Neural cell (in vitro differentiated cells): Measurements from ENCODE around the gene TNFRSF8.

Source experiments
- CTCF ChIP-seq: fragments of 450-650 bp; IDR thresholded peaks from 2 replicates; pipeline ENCODE4 v1.5.1; 2014; ENCODE audit warnings: antibody characterized with exemption, mild to moderate bottlenecking, moderate library complexity; ENCODE audit not compliant: poor library complexity, severe bottlenecking
- EP300 ChIP-seq: fragments of 450-650 bp; conservative IDR thresholded peaks from 2 replicates; pipeline ENCODE4 v1.6.1; 2014; ENCODE audit warnings: antibody characterized with exemption, mild to moderate bottlenecking, moderate library complexity; ENCODE audit not compliant: poor library complexity, severe bottlenecking
- TAF1 ChIP-seq: IDR thresholded peaks from 2 replicates; pipeline ENCODE4 v1.6.1; 2012; ENCODE audit warnings: low read depth
- TF ChIP-seq, protein P1 (sequence below): IDR thresholded peaks from 2 replicates; pipeline ENCODE4 v1.6.1; 2012; ENCODE audit warnings: borderline replicate concordance

DNA sequence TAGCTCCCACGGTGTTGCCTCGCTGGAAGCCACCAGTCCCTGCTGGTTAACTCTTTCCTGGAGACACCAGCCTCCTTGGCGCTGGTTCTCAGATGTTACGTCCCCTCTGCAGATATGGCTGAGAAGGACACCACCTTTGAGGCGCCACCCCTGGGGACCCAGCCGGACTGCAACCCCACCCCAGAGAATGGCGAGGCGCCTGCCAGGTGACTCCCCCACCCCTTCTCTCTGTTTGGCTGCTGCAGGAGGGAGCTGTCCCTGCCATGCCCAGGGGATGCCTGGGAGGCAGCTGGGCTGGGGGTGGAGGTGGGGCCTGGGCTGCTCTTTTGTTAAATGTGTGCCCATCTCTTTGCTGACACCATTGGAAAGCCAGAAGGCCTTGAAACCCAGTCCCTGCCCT, 60.1 kb downstream of the TNFRSF8 start:
- no peak for TF ChIP-seq EP300
- no peak for TF ChIP-seq TAF1
- no peak for TF ChIP-seq CTCF
- TF ChIP-seq, protein P1, sequence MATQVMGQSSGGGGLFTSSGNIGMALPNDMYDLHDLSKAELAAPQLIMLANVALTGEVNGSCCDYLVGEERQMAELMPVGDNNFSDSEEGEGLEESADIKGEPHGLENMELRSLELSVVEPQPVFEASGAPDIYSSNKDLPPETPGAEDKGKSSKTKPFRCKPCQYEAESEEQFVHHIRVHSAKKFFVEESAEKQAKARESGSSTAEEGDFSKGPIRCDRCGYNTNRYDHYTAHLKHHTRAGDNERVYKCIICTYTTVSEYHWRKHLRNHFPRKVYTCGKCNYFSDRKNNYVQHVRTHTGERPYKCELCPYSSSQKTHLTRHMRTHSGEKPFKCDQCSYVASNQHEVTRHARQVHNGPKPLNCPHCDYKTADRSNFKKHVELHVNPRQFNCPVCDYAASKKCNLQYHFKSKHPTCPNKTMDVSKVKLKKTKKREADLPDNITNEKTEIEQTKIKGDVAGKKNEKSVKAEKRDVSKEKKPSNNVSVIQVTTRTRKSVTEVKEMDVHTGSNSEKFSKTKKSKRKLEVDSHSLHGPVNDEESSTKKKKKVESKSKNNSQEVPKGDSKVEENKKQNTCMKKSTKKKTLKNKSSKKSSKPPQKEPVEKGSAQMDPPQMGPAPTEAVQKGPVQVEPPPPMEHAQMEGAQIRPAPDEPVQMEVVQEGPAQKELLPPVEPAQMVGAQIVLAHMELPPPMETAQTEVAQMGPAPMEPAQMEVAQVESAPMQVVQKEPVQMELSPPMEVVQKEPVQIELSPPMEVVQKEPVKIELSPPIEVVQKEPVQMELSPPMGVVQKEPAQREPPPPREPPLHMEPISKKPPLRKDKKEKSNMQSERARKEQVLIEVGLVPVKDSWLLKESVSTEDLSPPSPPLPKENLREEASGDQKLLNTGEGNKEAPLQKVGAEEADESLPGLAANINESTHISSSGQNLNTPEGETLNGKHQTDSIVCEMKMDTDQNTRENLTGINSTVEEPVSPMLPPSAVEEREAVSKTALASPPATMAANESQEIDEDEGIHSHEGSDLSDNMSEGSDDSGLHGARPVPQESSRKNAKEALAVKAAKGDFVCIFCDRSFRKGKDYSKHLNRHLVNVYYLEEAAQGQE = no peak
